ENCODE data around the gene RCOR1.

DNA sequence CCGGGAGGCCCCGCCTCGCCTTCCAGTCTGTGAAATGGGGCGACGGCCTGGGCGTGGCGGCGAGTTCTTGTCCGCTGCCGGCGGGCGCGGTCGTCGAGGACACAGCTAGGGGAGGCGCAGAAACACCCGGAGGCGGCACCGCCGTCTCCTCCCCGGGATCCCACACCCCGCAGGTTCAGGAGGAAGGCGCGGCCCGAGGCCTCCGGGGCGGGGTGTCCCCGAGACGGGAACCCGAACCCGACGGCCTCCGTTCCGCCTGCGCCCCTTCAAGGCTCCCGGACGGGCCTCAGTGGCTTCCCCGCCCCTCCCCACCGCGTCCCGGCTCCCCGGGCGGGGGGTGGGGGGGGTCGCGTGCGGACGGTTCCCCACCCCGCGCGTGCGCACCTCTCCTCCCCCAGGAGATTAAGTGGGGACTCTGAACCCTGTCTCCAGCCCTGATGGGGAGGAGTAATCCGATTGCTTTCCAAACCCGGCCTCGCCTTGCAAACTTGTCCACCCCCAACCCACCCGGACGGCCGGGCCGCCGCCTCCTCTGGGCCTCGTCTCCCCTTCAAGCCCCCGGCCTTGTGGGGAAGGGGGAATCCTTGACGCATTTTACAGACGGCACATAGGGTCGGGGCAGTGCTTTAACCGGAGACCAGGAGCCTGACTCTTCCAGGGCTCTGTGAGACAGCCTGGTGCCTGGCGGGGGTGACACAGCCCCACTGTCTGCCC is 47.5 kb upstream of the RCOR1 start:
- TF ChIP-seq TCF12 (IDR thresholded peaks at IDR 0.05; ENCODE audit: low read depth, low read length) (no peak), CHD2 (IDR thresholded peaks at IDR 0.05; ENCODE audit: low read length) (no peak)
